ENCODE results near the gene FIG4. TPM values are rescaled to one million over a fixed set of nuclear protein-coding genes. Genes with fewer than 3 reads are reported as not detected.

The FIG4 gene
- total and polyA plus RNA-seq, 2 experiments from 2014 or later = 8.0 to 10.9 TPM

DNA sequence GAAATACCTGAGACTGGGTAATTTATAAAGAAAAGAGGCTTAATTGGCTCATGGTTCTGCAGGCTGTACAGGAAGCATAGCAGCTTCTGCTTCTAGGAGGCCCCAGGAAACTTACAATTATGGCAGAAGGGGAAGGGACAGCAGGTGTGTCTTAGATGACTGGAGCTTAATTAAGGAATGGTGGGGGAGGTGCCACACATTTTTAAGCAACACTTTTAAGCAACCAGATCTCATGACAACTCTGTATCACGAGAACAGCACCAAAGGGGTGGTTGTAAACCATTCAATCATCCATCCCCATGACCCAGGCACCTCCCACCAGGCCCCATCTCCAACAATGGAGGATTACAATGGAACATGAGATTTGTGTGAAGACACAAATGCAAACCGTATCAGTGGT is 26.9 kb downstream of the FIG4 start:
- Histone ChIP-seq H3K79me2 (no peaks in the 10 kb centered on the region), H2AFZ (no peak overlapping the region), H3K36me3 (replicated peaks; ENCODE audit: insufficient read depth, low read depth) (no peaks in the 10 kb centered on the region), H3K9me2 (replicated peaks; ENCODE audit: insufficient read depth) (no peaks in the 10 kb centered on the region), H3K27me3 (no peaks in the 10 kb centered on the region), H3K4me3 (no peak overlapping the region), H3K4me2 (no peak overlapping the region), H4K20me1 (ENCODE audit: insufficient read depth, poor library complexity, severe bottlenecking) (no peaks in the 10 kb centered on the region), H3K9me3 (ENCODE audit: low read depth) (no peaks in the 10 kb centered on the region), H3K4me1 (ENCODE audit: insufficient read depth) (no peaks in the 10 kb centered on the region), H3K27ac (no peak overlapping the region)
- no peak for TF ChIP-seq EZH2 (IDR thresholded peaks at IDR 0.05; ENCODE audit: borderline replicate concordance)
- TF ChIP-seq, protein P1, sequence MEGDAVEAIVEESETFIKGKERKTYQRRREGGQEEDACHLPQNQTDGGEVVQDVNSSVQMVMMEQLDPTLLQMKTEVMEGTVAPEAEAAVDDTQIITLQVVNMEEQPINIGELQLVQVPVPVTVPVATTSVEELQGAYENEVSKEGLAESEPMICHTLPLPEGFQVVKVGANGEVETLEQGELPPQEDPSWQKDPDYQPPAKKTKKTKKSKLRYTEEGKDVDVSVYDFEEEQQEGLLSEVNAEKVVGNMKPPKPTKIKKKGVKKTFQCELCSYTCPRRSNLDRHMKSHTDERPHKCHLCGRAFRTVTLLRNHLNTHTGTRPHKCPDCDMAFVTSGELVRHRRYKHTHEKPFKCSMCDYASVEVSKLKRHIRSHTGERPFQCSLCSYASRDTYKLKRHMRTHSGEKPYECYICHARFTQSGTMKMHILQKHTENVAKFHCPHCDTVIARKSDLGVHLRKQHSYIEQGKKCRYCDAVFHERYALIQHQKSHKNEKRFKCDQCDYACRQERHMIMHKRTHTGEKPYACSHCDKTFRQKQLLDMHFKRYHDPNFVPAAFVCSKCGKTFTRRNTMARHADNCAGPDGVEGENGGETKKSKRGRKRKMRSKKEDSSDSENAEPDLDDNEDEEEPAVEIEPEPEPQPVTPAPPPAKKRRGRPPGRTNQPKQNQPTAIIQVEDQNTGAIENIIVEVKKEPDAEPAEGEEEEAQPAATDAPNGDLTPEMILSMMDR (IDR thresholded peaks at IDR 0.05; ENCODE audit: poor library complexity) = no peak
- no peak for TF ChIP-seq EZH2phosphoT487 (IDR thresholded peaks at IDR 0.05; ENCODE audit: low read depth, severe bottlenecking, unreplicated experiment)
- WGBS (ENCODE audit: low lambda C conversion rate, missing lambda C conversion rate) = 85% methylated on average over 2 of the region's 2 CpGs
- no peak for DNase-seq (ENCODE audit: low spot score)

DNA sequence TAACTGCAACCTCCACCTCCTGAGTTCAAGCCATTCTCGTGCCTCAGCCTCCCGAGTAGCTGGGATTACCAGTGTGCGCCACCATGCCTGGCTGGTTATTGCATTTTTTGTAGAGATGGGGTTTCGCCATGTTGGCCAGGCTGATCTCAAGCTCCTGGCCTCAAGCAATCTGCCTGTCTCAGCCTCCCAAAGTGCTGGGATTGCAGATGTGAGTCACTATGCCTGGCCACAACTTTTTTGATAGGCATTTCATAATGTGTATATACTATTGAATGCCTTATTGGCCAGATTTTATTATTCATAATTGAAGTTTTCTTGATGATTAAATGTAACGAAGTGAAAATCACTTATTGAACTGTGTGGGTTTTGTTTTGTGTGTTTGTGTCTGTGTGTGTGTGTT is 27.9 kb downstream of the FIG4 start:
- no peaks in the 10 kb centered on the region for H3K36me3 ChIP-seq (replicated peaks; ENCODE audit: insufficient read depth, low read depth)
- DNase-seq (ENCODE audit: low spot score) = no peak
- H3K27me3 ChIP-seq = no peaks in the 10 kb centered on the region
- no peaks in the 10 kb centered on the region for H4K20me1 ChIP-seq (ENCODE audit: insufficient read depth, poor library complexity, severe bottlenecking)
- no peaks in the 10 kb centered on the region for H3K79me2 ChIP-seq
- no peaks in the 10 kb centered on the region for H3K9me3 ChIP-seq (ENCODE audit: low read depth)
- no peak overlapping the region for H2AFZ ChIP-seq
- no peaks in the 10 kb centered on the region for H3K4me1 ChIP-seq (ENCODE audit: insufficient read depth)
- 96% methylated on average over 5 of the region's 5 CpGs for WGBS (ENCODE audit: low lambda C conversion rate, missing lambda C conversion rate)
- H3K4me3 ChIP-seq = no peak overlapping the region
- H3K9me2 ChIP-seq (replicated peaks; ENCODE audit: insufficient read depth) = no peaks in the 10 kb centered on the region
- H3K27ac ChIP-seq = no peak overlapping the region
- no peak overlapping the region for H3K4me2 ChIP-seq
- no peak for TF ChIP-seq EZH2 (IDR thresholded peaks at IDR 0.05; ENCODE audit: borderline replicate concordance)
- no peak for TF ChIP-seq EZH2phosphoT487 (IDR thresholded peaks at IDR 0.05; ENCODE audit: low read depth, severe bottlenecking, unreplicated experiment)
- TF ChIP-seq, protein P1 (IDR thresholded peaks at IDR 0.05; ENCODE audit: poor library complexity) = no peak

- Histone ChIP-seq H4K20me1 (ENCODE audit: insufficient read depth, poor library complexity, severe bottlenecking) (no peaks in the 10 kb centered on the region), H3K4me1 (ENCODE audit: insufficient read depth) (no peaks in the 10 kb centered on the region), H3K79me2 (no peaks in the 10 kb centered on the region), H3K9me2 (replicated peaks; ENCODE audit: insufficient read depth) (no peaks in the 10 kb centered on the region), H3K4me3 (no peak overlapping the region), H3K4me2 (no peak overlapping the region), H2AFZ (no peak overlapping the region), H3K27ac (no peak overlapping the region), H3K9me3 (ENCODE audit: low read depth) (no peaks in the 10 kb centered on the region), H3K36me3 (replicated peaks; ENCODE audit: insufficient read depth, low read depth) (no peaks in the 10 kb centered on the region), H3K27me3 (no peaks in the 10 kb centered on the region)
- TF ChIP-seq, protein P1 (IDR thresholded peaks at IDR 0.05; ENCODE audit: poor library complexity) = no peak
- TF ChIP-seq EZH2phosphoT487 (IDR thresholded peaks at IDR 0.05; ENCODE audit: low read depth, severe bottlenecking, unreplicated experiment) = no peak
- no peak for TF ChIP-seq EZH2 (IDR thresholded peaks at IDR 0.05; ENCODE audit: borderline replicate concordance)
- no peak for DNase-seq (ENCODE audit: low spot score)
- WGBS (ENCODE audit: low lambda C conversion rate, missing lambda C conversion rate) = 84% methylated on average over 3 of the region's 3 CpGs
Measured at GRCh38 chr6:109720311-109720710, 29.2 kb downstream of the FIG4 start.

GRCh38 chr6:109722011-109722410 is 30.9 kb downstream of the FIG4 start:
- H4K20me1 ChIP-seq (ENCODE audit: insufficient read depth, poor library complexity, severe bottlenecking) = no peaks in the 10 kb centered on the region
- H3K27ac ChIP-seq = no peak overlapping the region
- H3K9me3 ChIP-seq (ENCODE audit: low read depth) = no peaks in the 10 kb centered on the region
- H3K79me2 ChIP-seq = no peaks in the 10 kb centered on the region
- H3K4me1 ChIP-seq (ENCODE audit: insufficient read depth) = no peaks in the 10 kb centered on the region
- WGBS (ENCODE audit: low lambda C conversion rate, missing lambda C conversion rate) = 98% methylated on average over 3 of the region's 3 CpGs
- H2AFZ ChIP-seq = no peak overlapping the region
- H3K27me3 ChIP-seq = no peaks in the 10 kb centered on the region
- no peaks in the 10 kb centered on the region for H3K9me2 ChIP-seq (replicated peaks; ENCODE audit: insufficient read depth)
- TF ChIP-seq EZH2 (IDR thresholded peaks at IDR 0.05; ENCODE audit: borderline replicate concordance) (no peak), EZH2phosphoT487 (IDR thresholded peaks at IDR 0.05; ENCODE audit: low read depth, severe bottlenecking, unreplicated experiment) (no peak)
- TF ChIP-seq, protein P1 (IDR thresholded peaks at IDR 0.05; ENCODE audit: poor library complexity) = no peak
- H3K4me2 ChIP-seq = no peak overlapping the region
- no peaks in the 10 kb centered on the region for H3K36me3 ChIP-seq (replicated peaks; ENCODE audit: insufficient read depth, low read depth)
- no peak for DNase-seq (ENCODE audit: low spot score)
- no peak overlapping the region for H3K4me3 ChIP-seq
